HepG2 (cell line): ENCODE data around the gene CIB1. TPM values are rescaled to one million over a fixed set of nuclear protein-coding genes. Genes with fewer than 3 reads are reported as not detected.

Experiments used
- CEBPG ChIP-seq: IDR thresholded peaks from 2 replicates; pipeline ENCODE4 v1.6.1; 2016
- SOX13 ChIP-seq, 3 experiments: fragments of 450-650 bp in 1 of 3; sonication (generic) in 1 of 3; formaldehyde crosslinking in 1 of 3; IDR thresholded peaks in 2 of 3; conservative IDR thresholded peaks in 1 of 3; 2 replicates each; pipeline versions ENCODE4 v1.5.0 to v1.6.1; 2016 to 2020; ENCODE audit warnings: antibody characterized with exemption in 1 of 3, mild to moderate bottlenecking in 1 of 3, missing compliant biosample characterization in 1 of 3, missing genetic modification reagents in 1 of 3, moderate library complexity in 1 of 3
- SSRP1 ChIP-seq: IDR thresholded peaks from 2 replicates; pipeline ENCODE4 v1.6.1; 2016; ENCODE audit warnings: control low read depth
- ZNF510 ChIP-seq: sonication (generic); formaldehyde crosslinking; IDR thresholded peaks from 2 replicates; pipeline ENCODE4 v1.4.0; 2020; ENCODE audit warnings: low read depth, mild to moderate bottlenecking, missing genetic modification reagents
- ZNF703 ChIP-seq: sonication (generic); formaldehyde crosslinking; IDR thresholded peaks from 2 replicates; pipeline ENCODE4 v1.5.1; 2020; ENCODE audit warnings: missing genetic modification reagents, mild to moderate bottlenecking, moderate library complexity, borderline replicate concordance
- ZNF792 ChIP-seq: IDR thresholded peaks from 2 replicates; pipeline ENCODE4 v1.6.1; 2016
- polyA plus RNA-seq, 8 experiments: library from polyadenylated mRNA; depleted of rRNA in 3 of 8; stranded (reverse) in 7 of 8; unstranded in 1 of 8; fragments of >200 nt; fragmentation: Illumina TruSeq in 4 of 8; extraction: Trizol in 4 of 8; gene quantifications; 2 replicates each; pipeline versions ENCODE4 v1.2.1 to v1.2.3, GENCODE V29; 2011 to 2016; ENCODE audit warnings: low read depth in 4 of 8, missing spikeins in 1 of 8, mixed read lengths in 1 of 8; ENCODE audit not compliant: insufficient read depth in 1 of 8
- total RNA-seq, 5 experiments: library from RNA; depleted of rRNA; stranded (reverse); fragments of >200 nt; fragmentation: Illumina TruSeq; extraction: Trizol; gene quantifications; 2 replicates each; pipeline ENCODE4 v1.2.3, GENCODE V29; 2016; ENCODE audit warnings: low read depth in 1 of 5
- TF ChIP-seq, protein P1 (sequence below): sonication (generic); formaldehyde crosslinking; IDR thresholded peaks from 2 replicates; pipeline ENCODE4 v1.4.0; 2020; ENCODE audit warnings: missing genetic modification reagents
- TF ChIP-seq, protein P2 (sequence below), 2 experiments: sonication (generic) in 1 of 2; formaldehyde crosslinking in 1 of 2; IDR thresholded peaks; 2 replicates each; pipeline versions ENCODE4 v1.6.1 to v1.9.0; 2014 to 2022; ENCODE audit warnings: antibody characterized with exemption in 1 of 2, borderline replicate concordance in 1 of 2, inconsistent platforms in 1 of 2, low read depth in 1 of 2, missing genetic modification reagents in 1 of 2
- TF ChIP-seq, protein P3 (sequence below): IDR thresholded peaks from 2 replicates; pipeline ENCODE4 v1.6.1; 2016; ENCODE audit warnings: control low read depth
- TF ChIP-seq, protein P4 (sequence below): sonication (generic); formaldehyde crosslinking; IDR thresholded peaks from 2 replicates; pipeline ENCODE4 v1.4.0; 2020; ENCODE audit warnings: missing genetic modification reagents

CIB1 gene
- total and polyA plus RNA-seq, 2 of the 13 experiments (the other 11 are each of a cell fraction or from before 2014, with no cell fraction given), result 38.7 to 72.7 TPM

DNA sequence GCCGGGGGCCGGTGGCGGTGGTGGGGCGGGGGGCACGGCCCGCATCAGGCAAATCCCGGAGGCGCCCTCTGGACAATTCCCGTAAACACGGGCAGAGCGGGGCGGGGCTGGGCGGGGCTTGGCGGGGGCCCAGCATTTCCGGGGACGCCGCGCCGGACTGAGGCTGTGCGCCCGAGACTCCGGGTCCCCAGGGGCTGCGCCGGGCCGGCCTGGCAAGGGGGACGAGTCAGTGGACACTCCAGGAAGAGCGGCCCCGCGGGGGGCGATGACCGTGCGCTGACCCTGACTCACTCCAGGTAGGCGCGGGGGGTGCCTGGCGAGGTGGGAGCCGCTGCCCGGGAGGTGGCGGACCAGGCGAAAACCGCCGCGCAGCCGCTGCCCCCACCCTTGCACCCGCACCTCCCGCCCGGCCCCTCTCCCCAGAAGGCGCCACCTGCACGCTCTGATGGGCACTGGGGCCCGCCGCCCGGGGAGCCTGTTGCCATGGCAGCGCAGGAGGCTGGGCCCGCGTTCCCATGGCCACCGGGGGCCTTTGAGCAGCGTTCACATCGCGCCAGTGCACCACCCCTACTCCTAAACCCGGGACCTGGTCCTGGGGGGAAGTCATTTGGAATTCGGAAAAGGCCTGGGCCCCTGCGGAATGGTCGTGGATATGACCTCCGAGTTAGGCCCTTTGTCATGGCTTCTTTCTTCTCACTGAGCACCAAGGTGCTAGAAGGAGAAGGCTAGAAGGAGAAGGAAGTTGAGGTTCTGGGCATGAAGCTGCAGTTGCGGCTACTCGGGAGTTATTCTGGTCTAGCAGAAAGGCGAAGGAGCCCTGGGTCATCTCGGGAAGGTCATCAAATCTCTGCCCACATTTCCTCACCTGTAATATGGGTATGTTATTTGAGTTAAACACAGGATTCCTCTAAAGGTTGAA, 48.7 kb downstream of the CIB1 start (continued):
- TF ChIP-seq, protein P1, sequence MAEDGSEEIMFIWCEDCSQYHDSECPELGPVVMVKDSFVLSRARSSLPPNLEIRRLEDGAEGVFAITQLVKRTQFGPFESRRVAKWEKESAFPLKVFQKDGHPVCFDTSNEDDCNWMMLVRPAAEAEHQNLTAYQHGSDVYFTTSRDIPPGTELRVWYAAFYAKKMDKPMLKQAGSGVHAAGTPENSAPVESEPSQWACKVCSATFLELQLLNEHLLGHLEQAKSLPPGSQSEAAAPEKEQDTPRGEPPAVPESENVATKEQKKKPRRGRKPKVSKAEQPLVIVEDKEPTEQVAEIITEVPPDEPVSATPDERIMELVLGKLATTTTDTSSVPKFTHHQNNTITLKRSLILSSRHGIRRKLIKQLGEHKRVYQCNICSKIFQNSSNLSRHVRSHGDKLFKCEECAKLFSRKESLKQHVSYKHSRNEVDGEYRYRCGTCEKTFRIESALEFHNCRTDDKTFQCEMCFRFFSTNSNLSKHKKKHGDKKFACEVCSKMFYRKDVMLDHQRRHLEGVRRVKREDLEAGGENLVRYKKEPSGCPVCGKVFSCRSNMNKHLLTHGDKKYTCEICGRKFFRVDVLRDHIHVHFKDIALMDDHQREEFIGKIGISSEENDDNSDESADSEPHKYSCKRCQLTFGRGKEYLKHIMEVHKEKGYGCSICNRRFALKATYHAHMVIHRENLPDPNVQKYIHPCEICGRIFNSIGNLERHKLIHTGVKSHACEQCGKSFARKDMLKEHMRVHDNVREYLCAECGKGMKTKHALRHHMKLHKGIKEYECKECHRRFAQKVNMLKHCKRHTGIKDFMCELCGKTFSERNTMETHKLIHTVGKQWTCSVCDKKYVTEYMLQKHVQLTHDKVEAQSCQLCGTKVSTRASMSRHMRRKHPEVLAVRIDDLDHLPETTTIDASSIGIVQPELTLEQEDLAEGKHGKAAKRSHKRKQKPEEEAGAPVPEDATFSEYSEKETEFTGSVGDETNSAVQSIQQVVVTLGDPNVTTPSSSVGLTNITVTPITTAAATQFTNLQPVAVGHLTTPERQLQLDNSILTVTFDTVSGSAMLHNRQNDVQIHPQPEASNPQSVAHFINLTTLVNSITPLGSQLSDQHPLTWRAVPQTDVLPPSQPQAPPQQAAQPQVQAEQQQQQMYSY (CRISPR knock-in tag), result peak; percentile 44; the same call in 1 of the 2 replicates
- TF ChIP-seq, protein P2, sequence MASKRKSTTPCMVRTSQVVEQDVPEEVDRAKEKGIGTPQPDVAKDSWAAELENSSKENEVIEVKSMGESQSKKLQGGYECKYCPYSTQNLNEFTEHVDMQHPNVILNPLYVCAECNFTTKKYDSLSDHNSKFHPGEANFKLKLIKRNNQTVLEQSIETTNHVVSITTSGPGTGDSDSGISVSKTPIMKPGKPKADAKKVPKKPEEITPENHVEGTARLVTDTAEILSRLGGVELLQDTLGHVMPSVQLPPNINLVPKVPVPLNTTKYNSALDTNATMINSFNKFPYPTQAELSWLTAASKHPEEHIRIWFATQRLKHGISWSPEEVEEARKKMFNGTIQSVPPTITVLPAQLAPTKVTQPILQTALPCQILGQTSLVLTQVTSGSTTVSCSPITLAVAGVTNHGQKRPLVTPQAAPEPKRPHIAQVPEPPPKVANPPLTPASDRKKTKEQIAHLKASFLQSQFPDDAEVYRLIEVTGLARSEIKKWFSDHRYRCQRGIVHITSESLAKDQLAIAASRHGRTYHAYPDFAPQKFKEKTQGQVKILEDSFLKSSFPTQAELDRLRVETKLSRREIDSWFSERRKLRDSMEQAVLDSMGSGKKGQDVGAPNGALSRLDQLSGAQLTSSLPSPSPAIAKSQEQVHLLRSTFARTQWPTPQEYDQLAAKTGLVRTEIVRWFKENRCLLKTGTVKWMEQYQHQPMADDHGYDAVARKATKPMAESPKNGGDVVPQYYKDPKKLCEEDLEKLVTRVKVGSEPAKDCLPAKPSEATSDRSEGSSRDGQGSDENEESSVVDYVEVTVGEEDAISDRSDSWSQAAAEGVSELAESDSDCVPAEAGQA (IDR thresholded peaks at IDR 0.05; ENCODE audit: low read depth), result no peak
- TF ChIP-seq, protein P2 (CRISPR knock-in tag; IDR thresholded peaks at IDR 0.05; ENCODE audit: borderline replicate concordance), result no peak
- TF ChIP-seq CEBPG (CRISPR knock-in tag), result no peak
- no peak for TF ChIP-seq ZNF510 (CRISPR knock-in tag)
- no peak for TF ChIP-seq SSRP1 (CRISPR knock-in tag)
- TF ChIP-seq SOX13 (IDR thresholded peaks at IDR 0.05), result no peak
- TF ChIP-seq SOX13 (CRISPR knock-in tag; conservative IDR thresholded peaks at IDR 0.05 in 1 of 2, IDR thresholded peaks at IDR 0.05 in 1 of 2), result peak in 1 of 2 experiments; percentile 47; a peak in 2 of 4 replicates
- TF ChIP-seq, protein P3, sequence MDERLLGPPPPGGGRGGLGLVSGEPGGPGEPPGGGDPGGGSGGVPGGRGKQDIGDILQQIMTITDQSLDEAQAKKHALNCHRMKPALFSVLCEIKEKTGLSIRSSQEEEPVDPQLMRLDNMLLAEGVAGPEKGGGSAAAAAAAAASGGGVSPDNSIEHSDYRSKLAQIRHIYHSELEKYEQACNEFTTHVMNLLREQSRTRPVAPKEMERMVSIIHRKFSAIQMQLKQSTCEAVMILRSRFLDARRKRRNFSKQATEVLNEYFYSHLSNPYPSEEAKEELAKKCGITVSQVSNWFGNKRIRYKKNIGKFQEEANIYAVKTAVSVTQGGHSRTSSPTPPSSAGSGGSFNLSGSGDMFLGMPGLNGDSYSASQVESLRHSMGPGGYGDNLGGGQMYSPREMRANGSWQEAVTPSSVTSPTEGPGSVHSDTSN (CRISPR knock-in tag), result no peak
- TF ChIP-seq ZNF792 (CRISPR knock-in tag), result no peak
- TF ChIP-seq ZNF703 (CRISPR knock-in tag), result no peak
- TF ChIP-seq, protein P4, sequence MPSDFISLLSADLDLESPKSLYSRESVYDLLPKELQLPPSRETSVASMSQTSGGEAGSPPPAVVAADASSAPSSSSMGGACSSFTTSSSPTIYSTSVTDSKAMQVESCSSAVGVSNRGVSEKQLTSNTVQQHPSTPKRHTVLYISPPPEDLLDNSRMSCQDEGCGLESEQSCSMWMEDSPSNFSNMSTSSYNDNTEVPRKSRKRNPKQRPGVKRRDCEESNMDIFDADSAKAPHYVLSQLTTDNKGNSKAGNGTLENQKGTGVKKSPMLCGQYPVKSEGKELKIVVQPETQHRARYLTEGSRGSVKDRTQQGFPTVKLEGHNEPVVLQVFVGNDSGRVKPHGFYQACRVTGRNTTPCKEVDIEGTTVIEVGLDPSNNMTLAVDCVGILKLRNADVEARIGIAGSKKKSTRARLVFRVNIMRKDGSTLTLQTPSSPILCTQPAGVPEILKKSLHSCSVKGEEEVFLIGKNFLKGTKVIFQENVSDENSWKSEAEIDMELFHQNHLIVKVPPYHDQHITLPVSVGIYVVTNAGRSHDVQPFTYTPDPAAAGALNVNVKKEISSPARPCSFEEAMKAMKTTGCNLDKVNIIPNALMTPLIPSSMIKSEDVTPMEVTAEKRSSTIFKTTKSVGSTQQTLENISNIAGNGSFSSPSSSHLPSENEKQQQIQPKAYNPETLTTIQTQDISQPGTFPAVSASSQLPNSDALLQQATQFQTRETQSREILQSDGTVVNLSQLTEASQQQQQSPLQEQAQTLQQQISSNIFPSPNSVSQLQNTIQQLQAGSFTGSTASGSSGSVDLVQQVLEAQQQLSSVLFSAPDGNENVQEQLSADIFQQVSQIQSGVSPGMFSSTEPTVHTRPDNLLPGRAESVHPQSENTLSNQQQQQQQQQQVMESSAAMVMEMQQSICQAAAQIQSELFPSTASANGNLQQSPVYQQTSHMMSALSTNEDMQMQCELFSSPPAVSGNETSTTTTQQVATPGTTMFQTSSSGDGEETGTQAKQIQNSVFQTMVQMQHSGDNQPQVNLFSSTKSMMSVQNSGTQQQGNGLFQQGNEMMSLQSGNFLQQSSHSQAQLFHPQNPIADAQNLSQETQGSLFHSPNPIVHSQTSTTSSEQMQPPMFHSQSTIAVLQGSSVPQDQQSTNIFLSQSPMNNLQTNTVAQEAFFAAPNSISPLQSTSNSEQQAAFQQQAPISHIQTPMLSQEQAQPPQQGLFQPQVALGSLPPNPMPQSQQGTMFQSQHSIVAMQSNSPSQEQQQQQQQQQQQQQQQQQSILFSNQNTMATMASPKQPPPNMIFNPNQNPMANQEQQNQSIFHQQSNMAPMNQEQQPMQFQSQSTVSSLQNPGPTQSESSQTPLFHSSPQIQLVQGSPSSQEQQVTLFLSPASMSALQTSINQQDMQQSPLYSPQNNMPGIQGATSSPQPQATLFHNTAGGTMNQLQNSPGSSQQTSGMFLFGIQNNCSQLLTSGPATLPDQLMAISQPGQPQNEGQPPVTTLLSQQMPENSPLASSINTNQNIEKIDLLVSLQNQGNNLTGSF (CRISPR knock-in tag), result no peak
